T-cell (primary cell): ENCODE measurements around the gene NTNG2. TPM values are rescaled to one million over a fixed set of nuclear protein-coding genes. Genes with fewer than 3 reads are reported as not detected.

Experiments used
- ATAC-seq, 4 experiments: fragments of 200-7000 bp in 3 of 4; fragments of 150-1000 bp in 1 of 4; cut with Tn5 transposase; replicated peaks in 1 of 4; 1 replicate in 3 of 4; 2 replicates in 1 of 4; pipeline ENCODE4 v1.10.0; 2021; ENCODE audit warnings: moderate library complexity in 3 of 4, mild to moderate bottlenecking in 2 of 4, moderate number of reproducible peaks in 1 of 4
- CTCF ChIA-PET, 2 donors: fragments of 300-600 bp; sonication (Branson Sonifier 250); formaldehyde crosslinking; loops; one replicate each; lab custom pipeline; 2022; ENCODE audit warnings: antibody characterized with exemption in 2 of 2; lab: Charles Lee
- POLR2A ChIA-PET, 2 donors: fragments of 300-600 bp; sonication (Branson Sonifier 250); formaldehyde crosslinking; loops; one replicate each; lab custom pipeline; 2022; ENCODE audit warnings: antibody characterized with exemption in 2 of 2; lab: Charles Lee
- DNase-seq, 35 experiments: peaks; one replicate each; pipeline versions ENCODE4 v3.0.0 to v3.0.0-alpha.2; 2013 to 2023
- H3K27ac ChIP-seq: one replicate; pipeline ENCODE4 v1.5.1; 2013; ENCODE audit warnings: low read length
- H3K27me3 ChIP-seq, 2 experiments: replicated peaks in 1 of 2; 1 replicate in 1 of 2; 2 replicates in 1 of 2; pipeline versions ENCODE4 v1.6.1 to v1.7.0; 2013; ENCODE audit warnings: low read length in 1 of 2, mixed read lengths in 1 of 2; ENCODE audit not compliant: control insufficient read depth in 2 of 2, insufficient read depth in 2 of 2; ENCODE audit errors: extremely low read depth in 1 of 2
- H3K36me3 ChIP-seq, 2 donors: 1 replicate in 1 of 2; 2 replicates in 1 of 2; pipeline versions ENCODE4 v1.6.1 to v1.7.0; 2013; ENCODE audit warnings: low read length in 1 of 2; ENCODE audit not compliant: control insufficient read depth in 2 of 2, insufficient read depth in 1 of 2; ENCODE audit errors: extremely low read depth in 1 of 2
- H3K4me1 ChIP-seq, 2 experiments: 1 replicate in 1 of 2; 2 replicates in 1 of 2; pipeline versions ENCODE4 v1.6.1 to v1.7.0; 2013; ENCODE audit warnings: low read length in 2 of 2, mixed read lengths in 1 of 2; ENCODE audit not compliant: insufficient read depth in 2 of 2, control insufficient read depth in 1 of 2; ENCODE audit errors: extremely low read depth in 1 of 2
- H3K4me3 ChIP-seq, 2 donors: 1 replicate in 1 of 2; 2 replicates in 1 of 2; pipeline versions ENCODE4 v1.5.1 to v1.7.0; 2013; ENCODE audit warnings: mild to moderate bottlenecking in 2 of 2, low read length in 1 of 2, moderate library complexity in 1 of 2; ENCODE audit not compliant: control insufficient read depth in 1 of 2; ENCODE audit errors: extremely low read depth in 1 of 2
- H3K9me3 ChIP-seq: 2 replicates; pipeline ENCODE4 v1.7.0; 2013
- H3K27ac Mint-ChIP-seq, 2 donors: one replicate each; pipeline ENCODE4 v1.8.0; 2020 to 2021; ENCODE audit warnings: mild to moderate bottlenecking in 2 of 2, mixed read lengths in 2 of 2
- H3K27me3 Mint-ChIP-seq, 2 donors: one replicate each; pipeline ENCODE4 v1.8.0; 2021 to 2022; ENCODE audit warnings: mixed read lengths in 2 of 2
- H3K36me3 Mint-ChIP-seq: one replicate; pipeline ENCODE4 v1.8.0; 2021; ENCODE audit warnings: mixed read lengths
- H3K4me1 Mint-ChIP-seq, 3 donors: one replicate each; pipeline ENCODE4 v1.8.0; 2020 to 2022; ENCODE audit warnings: mixed read lengths in 3 of 3, mild to moderate bottlenecking in 1 of 3
- H3K4me3 Mint-ChIP-seq, 3 donors: one replicate each; pipeline ENCODE4 v1.8.0; 2020 to 2022; ENCODE audit warnings: mild to moderate bottlenecking in 3 of 3, mixed read lengths in 3 of 3, moderate library complexity in 3 of 3
- H3K9me3 Mint-ChIP-seq, 3 donors: one replicate each; pipeline ENCODE4 v1.8.0; 2020 to 2022; ENCODE audit warnings: mixed read lengths in 3 of 3
- WGBS: methylation state at CpG from one replicate; pipeline ENCODE4 v1.1.5; 2013; ENCODE audit warnings: missing lambda C conversion rate; ENCODE audit not compliant: insufficient coverage; 5-methylcytosine and 5-hydroxymethylcytosine counted together
- total RNA-seq, 35 experiments: library from RNA in 6 of 35; stranded (reverse) in 6 of 35; fragments of 120-200 nt in 1 of 35; gene quantifications; one replicate each; pipeline versions ENCODE4 v1.2.1 to v1.2.4 and lab custom pipeline; 2013 to 2026

The NTNG2 gene
- total RNA-seq, 5 donors from 2014 or later (not counting 1 experiment from before 2014, with no cell fraction given), result 4.8 to 14.1 (median 7.8) TPM

DNA sequence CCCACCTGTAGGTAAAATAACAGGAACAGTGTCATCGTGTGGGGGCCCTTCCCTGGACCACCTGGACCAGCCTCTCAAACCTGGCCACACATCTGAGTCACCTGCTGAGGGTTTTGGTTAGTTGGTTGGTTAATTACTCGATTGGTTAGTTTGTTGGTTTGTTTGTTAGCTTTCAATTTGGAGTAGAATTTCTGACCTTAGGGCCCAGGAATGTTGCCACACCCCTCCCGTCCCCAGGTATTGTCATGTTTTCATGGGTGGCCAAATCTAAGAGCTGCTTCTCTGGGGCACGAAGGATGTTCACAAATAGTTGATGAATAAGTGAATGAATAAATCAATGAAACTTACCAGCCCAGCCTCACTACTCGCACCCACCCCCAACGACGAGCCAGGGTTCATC lies 21.9 kb downstream of the NTNG2 start:
- ChIA-PET CTCF (no interaction called here), POLR2A (no interaction called here)
- DNase-seq (no peak), ATAC-seq (no peak)
- Histone ChIP-seq H3K27ac (no peak overlapping the region), H3K4me1 (no peaks in the 10 kb centered on the region), H3K27me3 (peaks cover 0 to 68% of the 10 kb centered on the region in 2 experiments), H3K36me3 (no peaks in the 10 kb centered on the region), H3K4me3 (no peak overlapping the region), H3K9me3 (no peaks in the 10 kb centered on the region)
- Mint-ChIP-seq H3K36me3 (no peaks in the 10 kb centered on the region), H3K4me1 (no peaks in the 10 kb centered on the region), H3K27ac (no peak overlapping the region), H3K27me3 (peaks cover 4 to 31% of the 10 kb centered on the region in 2 donors), H3K9me3 (no peaks in the 10 kb centered on the region), H3K4me3 (no peak overlapping the region)
- WGBS, result 77% methylated on average over 2 of the region's 7 CpGs

DNA sequence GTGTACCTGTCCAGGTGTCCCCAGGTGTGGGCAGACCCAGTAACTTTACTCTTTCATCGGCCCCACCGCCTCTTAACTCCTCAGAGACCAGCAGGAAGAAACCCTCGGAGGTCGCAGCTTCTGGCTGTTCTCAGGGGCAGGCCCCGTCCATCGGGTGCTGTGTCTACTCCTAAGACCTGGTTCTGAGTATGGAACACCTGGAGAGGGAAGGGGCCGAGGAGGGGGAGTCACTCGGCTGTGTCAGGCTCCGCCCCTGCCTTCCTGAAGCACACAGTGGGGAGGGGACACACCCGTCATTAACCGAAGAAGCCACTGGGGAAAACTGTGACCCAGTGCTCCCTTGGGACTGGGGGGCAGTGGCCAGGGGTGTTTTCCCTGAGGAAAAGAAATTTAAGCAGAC lies 22.3 kb downstream of the NTNG2 start:
- ATAC-seq (no peak), DNase-seq (no peak)
- Histone ChIP-seq H3K4me3 (no peak overlapping the region), H3K36me3 (no peaks in the 10 kb centered on the region), H3K27me3 (peaks cover 0 to 64% of the 10 kb centered on the region in 2 experiments), H3K4me1 (no peaks in the 10 kb centered on the region), H3K27ac (no peak overlapping the region), H3K9me3 (no peaks in the 10 kb centered on the region)
- WGBS, result 74% methylated on average over 11 of the region's 11 CpGs
- Mint-ChIP-seq H3K27ac (no peak overlapping the region), H3K36me3 (no peaks in the 10 kb centered on the region), H3K4me3 (no peak overlapping the region), H3K27me3 (peaks cover 4 to 31% of the 10 kb centered on the region in 2 donors), H3K4me1 (no peaks in the 10 kb centered on the region), H3K9me3 (no peaks in the 10 kb centered on the region)
- POLR2A ChIA-PET, result no interaction called here
- CTCF ChIA-PET, result no interaction called here

DNA sequence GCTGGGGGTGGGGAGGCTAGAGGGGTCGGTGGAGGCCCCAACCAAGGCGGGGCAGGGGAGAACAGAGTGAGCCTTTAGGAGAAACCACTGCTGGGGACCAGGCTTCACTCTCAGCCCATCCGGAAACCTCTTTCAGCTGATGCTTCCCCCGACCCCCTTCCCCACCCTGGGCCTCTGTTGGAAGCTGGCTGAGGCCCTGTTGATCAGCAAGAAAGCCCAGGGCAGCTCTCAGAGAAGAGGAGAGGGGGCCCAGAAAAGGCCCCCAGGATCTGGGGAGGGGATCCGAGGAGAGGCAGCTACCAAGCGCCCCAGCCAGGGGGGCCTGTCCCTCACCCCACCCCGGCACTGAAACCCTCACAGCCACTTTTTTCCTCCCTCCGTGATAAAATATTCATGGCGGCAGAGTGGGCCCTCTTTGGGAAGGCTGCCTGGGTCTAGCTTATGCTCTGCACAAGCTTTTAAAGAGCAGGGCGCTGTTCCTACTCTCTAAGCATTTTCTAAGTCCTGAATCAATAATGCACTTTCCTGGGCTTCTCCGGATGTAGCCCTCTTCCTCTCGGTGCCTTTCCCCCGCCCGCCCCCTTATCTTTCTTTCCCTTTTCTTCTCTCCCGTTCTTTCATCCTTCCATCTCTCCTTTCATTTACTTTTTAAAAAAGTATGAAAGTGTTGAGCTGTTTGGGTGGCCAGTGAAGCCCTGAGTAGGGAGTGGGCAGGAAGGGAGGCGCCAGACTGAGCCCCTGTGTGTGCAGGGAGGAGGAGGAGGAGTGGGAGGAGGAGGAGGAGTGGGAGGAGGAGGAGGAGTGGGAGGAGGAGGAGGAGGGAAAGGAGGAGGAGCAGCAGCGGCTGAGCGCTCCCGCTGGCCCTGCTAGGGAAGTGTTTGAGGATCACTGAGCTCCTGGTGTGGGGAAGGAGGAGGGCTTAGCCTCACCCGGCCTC lies 23.5 kb downstream of the NTNG2 start:
- CTCF ChIA-PET, result interaction anchor here (0.6 to 1.0 kb wide), 5 partner anchors 13 to 641 kb away, joined by 3 read pairs; no protein-coding TSS in a partner anchor
- no peaks in the 10 kb centered on the region for H3K36me3 Mint-ChIP-seq
- H3K4me1 ChIP-seq, result no peaks in the 10 kb centered on the region
- no peak overlapping the region for H3K4me3 ChIP-seq
- no peaks in the 10 kb centered on the region for H3K36me3 ChIP-seq
- H3K27ac Mint-ChIP-seq, result no peak overlapping the region
- no peaks in the 10 kb centered on the region for H3K9me3 Mint-ChIP-seq
- H3K27me3 ChIP-seq, result peaks cover 0 to 55% of the 10 kb centered on the region in 2 experiments
- no peaks in the 10 kb centered on the region for H3K4me1 Mint-ChIP-seq
- WGBS, result 35% methylated on average over 5 of the region's 20 CpGs
- no peaks in the 10 kb centered on the region for H3K9me3 ChIP-seq
- peaks cover 4 to 31% of the 10 kb centered on the region in 2 donors for H3K27me3 Mint-ChIP-seq
- no peak overlapping the region for H3K27ac ChIP-seq
- DNase-seq (no peak), ATAC-seq (no peak)
- POLR2A ChIA-PET, result no interaction called here
- H3K4me3 Mint-ChIP-seq, result no peak overlapping the region

DNA sequence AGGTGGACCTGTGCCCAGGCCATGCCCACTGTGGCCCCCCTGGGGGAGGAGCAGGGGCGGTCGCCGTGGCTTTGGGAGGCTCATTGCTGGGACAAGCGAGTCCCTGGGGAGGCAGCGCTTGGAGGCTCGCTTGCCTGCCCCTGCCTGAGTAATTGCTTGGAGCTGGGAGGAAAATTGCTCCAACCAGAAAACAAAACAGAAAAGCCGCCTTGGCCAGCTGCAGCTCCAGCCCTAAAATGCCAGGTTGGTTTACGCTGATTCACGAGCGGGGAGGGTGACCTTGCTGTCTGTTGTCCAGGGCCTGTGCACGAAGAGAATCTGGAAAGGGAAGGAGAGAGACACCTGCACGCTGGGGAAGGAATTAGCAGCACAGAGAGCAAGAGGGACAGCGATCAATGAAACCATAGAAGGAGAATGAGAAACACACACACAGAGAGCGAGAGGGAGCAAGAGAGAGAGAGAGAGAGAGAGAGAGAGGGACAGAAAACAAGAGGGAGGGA lies 25.3 kb downstream of the NTNG2 start:
- Histone ChIP-seq H3K36me3 (no peaks in the 10 kb centered on the region), H3K9me3 (no peaks in the 10 kb centered on the region), H3K4me3 (no peak overlapping the region), H3K4me1 (no peaks in the 10 kb centered on the region), H3K27me3 (peaks cover 0 to 53% of the 10 kb centered on the region in 2 experiments), H3K27ac (no peak overlapping the region)
- 81% methylated on average over 13 of the region's 14 CpGs for WGBS
- H3K27me3 Mint-ChIP-seq, result peaks cover 4 to 25% of the 10 kb centered on the region in 2 donors
- ATAC-seq (no peak), DNase-seq (no peak)
- no peaks in the 10 kb centered on the region for H3K4me1 Mint-ChIP-seq
- ChIA-PET POLR2A (no interaction called here), CTCF (no interaction called here)
- no peaks in the 10 kb centered on the region for H3K9me3 Mint-ChIP-seq
- no peaks in the 10 kb centered on the region for H3K36me3 Mint-ChIP-seq
- H3K27ac Mint-ChIP-seq, result no peak overlapping the region
- no peak overlapping the region for H3K4me3 Mint-ChIP-seq

DNA sequence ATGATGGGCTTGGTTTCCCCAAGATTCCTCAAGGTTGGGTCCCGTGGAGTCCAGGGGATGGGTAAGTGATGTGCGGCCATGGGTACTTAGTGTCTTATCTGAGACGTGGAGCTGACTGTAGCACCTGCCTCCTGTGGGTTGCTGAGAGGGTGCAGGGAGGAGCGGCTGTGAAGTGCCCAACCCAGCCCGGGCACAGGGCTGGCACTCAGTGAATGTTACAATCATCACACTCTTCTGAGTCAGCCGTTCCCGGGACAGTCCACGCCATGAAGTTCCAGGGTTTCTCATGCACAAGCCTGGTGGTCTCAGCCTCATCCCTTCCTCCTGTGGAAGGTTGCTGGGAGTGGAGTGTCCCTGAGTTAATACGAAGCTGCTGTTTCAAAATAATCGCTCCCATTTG lies 29.1 kb downstream of the NTNG2 start:
- ChIA-PET POLR2A (no interaction called here), CTCF (no interaction called here)
- no peaks in the 10 kb centered on the region for H3K9me3 Mint-ChIP-seq
- Histone ChIP-seq H3K4me3 (no peak overlapping the region), H3K4me1 (no peaks in the 10 kb centered on the region), H3K27ac (no peak overlapping the region), H3K27me3 (peaks cover 0 to 35% of the 10 kb centered on the region in 2 experiments), H3K36me3 (no peaks in the 10 kb centered on the region), H3K9me3 (no peaks in the 10 kb centered on the region)
- ATAC-seq, result no peak
- 87% methylated on average over 3 of the region's 10 CpGs for WGBS
- no peak overlapping the region for H3K4me3 Mint-ChIP-seq
- no peak for DNase-seq
- no peaks in the 10 kb centered on the region for H3K36me3 Mint-ChIP-seq
- no peaks in the 10 kb centered on the region for H3K4me1 Mint-ChIP-seq
- no peak overlapping the region for H3K27ac Mint-ChIP-seq
- H3K27me3 Mint-ChIP-seq, result peaks cover 7 to 14% of the 10 kb centered on the region in 2 donors

DNA sequence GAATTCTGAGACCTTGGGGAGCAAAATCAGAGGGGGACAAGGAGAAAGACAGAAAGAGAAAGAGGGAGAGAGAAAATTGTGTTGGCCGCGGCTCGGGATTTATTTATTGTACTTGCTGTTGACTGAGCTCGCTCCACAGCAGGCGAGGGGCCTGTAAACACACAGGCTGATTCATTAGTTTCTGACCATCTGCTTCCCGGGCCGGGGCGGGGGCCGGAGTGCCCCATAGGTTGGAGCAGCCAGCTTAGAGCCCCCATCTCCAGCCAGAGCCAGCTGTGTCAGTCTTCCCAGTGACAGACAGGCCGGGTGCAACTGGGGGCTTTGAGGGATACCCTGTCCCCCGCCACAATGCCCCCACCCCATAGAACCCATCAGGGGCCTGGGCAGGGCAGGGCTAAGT lies 30.9 kb downstream of the NTNG2 start:
- no peak overlapping the region for H3K4me3 ChIP-seq
- H3K4me3 Mint-ChIP-seq, result no peak overlapping the region
- peaks cover 4 to 7% of the 10 kb centered on the region in 2 donors for H3K27me3 Mint-ChIP-seq
- WGBS, result 95% methylated on average over 8 of the region's 11 CpGs
- DNase-seq, result no peak
- H3K27ac Mint-ChIP-seq, result no peak overlapping the region
- no peaks in the 10 kb centered on the region for H3K4me1 Mint-ChIP-seq
- H3K27me3 ChIP-seq, result peaks cover 0 to 21% of the 10 kb centered on the region in 2 experiments
- no peak overlapping the region for H3K27ac ChIP-seq
- POLR2A ChIA-PET, result no interaction called here
- no peaks in the 10 kb centered on the region for H3K36me3 ChIP-seq
- no peaks in the 10 kb centered on the region for H3K36me3 Mint-ChIP-seq
- no peaks in the 10 kb centered on the region for H3K4me1 ChIP-seq
- no peaks in the 10 kb centered on the region for H3K9me3 Mint-ChIP-seq
- no peak for ATAC-seq
- CTCF ChIA-PET, result interaction anchor here in 1 of 2 donors (0.6 kb wide), 1 partner anchor 289 kb away, joined by 9 read pairs; no protein-coding TSS in a partner anchor
- no peaks in the 10 kb centered on the region for H3K9me3 ChIP-seq
